Osteoblast (primary cell): Measurements from ENCODE around the gene KCNAB1. TPM values are rescaled to one million over a fixed set of nuclear protein-coding genes. Genes with fewer than 3 reads are reported as not detected.
"Not testable (repeated sequence)": the region's sequence is repeated elsewhere in the genome, so short reads cannot be mapped to it uniquely, and the experiment has no call there.

Experiments used
- DNase-seq: peaks from one replicate; pipeline ENCODE4 v3.0.0; 2011; ENCODE audit warnings: low spot score, mixed read lengths; ENCODE audit not compliant: insufficient read length; ENCODE audit errors: missing footprints
- H2AFZ ChIP-seq: 2 replicates; pipeline ENCODE4 v1.6.0; 2011; ENCODE audit warnings: mild to moderate bottlenecking, low read length
- H3K27ac ChIP-seq: 2 replicates; pipeline ENCODE4 v1.5.1; 2011; ENCODE audit warnings: mild to moderate bottlenecking, low read depth, low read length, moderate library complexity
- H3K27me3 ChIP-seq: 2 replicates; pipeline ENCODE4 v1.6.0; 2012; ENCODE audit warnings: mild to moderate bottlenecking, control low read depth, inconsistent platforms, low read length, moderate library complexity; ENCODE audit not compliant: insufficient read depth
- H3K36me3 ChIP-seq: 2 replicates; pipeline ENCODE4 v1.5.1; 2011; ENCODE audit warnings: mild to moderate bottlenecking, low read length, control low read depth, moderate library complexity; ENCODE audit not compliant: insufficient read depth
- H3K4me1 ChIP-seq: 2 replicates; pipeline ENCODE4 v1.5.1; 2011; ENCODE audit warnings: mild to moderate bottlenecking, low read length, control low read depth, moderate library complexity; ENCODE audit not compliant: insufficient read depth
- H3K4me2 ChIP-seq: 2 replicates; pipeline ENCODE4 v1.6.0; 2011; ENCODE audit warnings: mild to moderate bottlenecking, low read length; ENCODE audit not compliant: insufficient read depth
- H3K4me3 ChIP-seq: fragments of 200-600 bp; sonication (generic); 3 replicates; pipeline ENCODE4 v1.5.1; 2012; ENCODE audit warnings: mild to moderate bottlenecking, low read length, inconsistent platforms; ENCODE audit not compliant: insufficient read depth
- H3K79me2 ChIP-seq: 2 replicates; pipeline ENCODE4 v1.6.0; 2012; ENCODE audit warnings: mild to moderate bottlenecking, low read length, control low read depth, inconsistent platforms; ENCODE audit not compliant: insufficient read depth
- H3K9me3 ChIP-seq: 2 replicates; pipeline ENCODE4 v1.5.1; 2011; ENCODE audit warnings: low read depth, low read length, control low read depth
- H4K20me1 ChIP-seq: 2 replicates; pipeline ENCODE4 v1.6.0; 2012; ENCODE audit warnings: mild to moderate bottlenecking, low read length, control low read depth; ENCODE audit not compliant: insufficient read depth
- CTCF ChIP-seq: IDR thresholded peaks from 2 replicates; pipeline ENCODE4 v1.5.1; 2011; ENCODE audit warnings: mild to moderate bottlenecking, low read depth, low read length, moderate library complexity; ENCODE audit errors: extremely low read depth
- total RNA-seq: library from RNA; depleted of rRNA; stranded (reverse); fragments of >200 nt; gene quantifications from 2 replicates; pipeline ENCODE4 v1.2.3, GENCODE V29; 2012

Gene KCNAB1
- total RNA-seq, 1 donor = 0.36 TPM

- H3K79me2 ChIP-seq = no peaks in the 10 kb centered on the region
- DNase-seq = no peak
- peaks cover 10% of the 10 kb centered on the region for H3K27me3 ChIP-seq
- no peaks in the 10 kb centered on the region for H3K9me3 ChIP-seq
- H3K36me3 ChIP-seq = no peaks in the 10 kb centered on the region
- no peak overlapping the region for H3K4me3 ChIP-seq
- H3K27ac ChIP-seq = no peak overlapping the region
- no peaks in the 10 kb centered on the region for H3K4me1 ChIP-seq
- TF ChIP-seq CTCF = no peak
- no peaks in the 10 kb centered on the region for H4K20me1 ChIP-seq
- H2AFZ ChIP-seq = no peak overlapping the region
- no peak overlapping the region for H3K4me2 ChIP-seq
Observed at GRCh38 chr3:156132313-156132712, 11.9 kb downstream of the KCNAB1 start.

DNA sequence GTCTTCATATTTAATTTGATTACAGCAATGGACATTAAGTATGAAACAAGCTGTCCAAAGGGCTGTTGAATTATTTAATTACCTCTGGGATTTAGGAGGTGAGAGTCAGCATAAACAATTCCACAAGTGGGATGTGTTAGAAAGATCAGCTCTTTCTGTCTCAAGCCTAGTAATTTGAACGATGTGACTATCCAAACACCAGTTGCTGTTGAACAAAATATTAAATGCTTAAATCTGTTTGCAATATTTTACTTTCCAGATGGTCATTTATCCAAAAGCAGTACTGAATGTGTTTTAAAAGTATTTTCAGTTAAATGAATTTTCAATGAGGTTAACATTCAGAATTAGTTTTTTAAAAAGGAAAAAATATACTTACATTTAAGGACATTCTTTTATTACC, 12.7 kb downstream of the KCNAB1 start:
- H3K4me1 ChIP-seq = no peaks in the 10 kb centered on the region

DNA sequence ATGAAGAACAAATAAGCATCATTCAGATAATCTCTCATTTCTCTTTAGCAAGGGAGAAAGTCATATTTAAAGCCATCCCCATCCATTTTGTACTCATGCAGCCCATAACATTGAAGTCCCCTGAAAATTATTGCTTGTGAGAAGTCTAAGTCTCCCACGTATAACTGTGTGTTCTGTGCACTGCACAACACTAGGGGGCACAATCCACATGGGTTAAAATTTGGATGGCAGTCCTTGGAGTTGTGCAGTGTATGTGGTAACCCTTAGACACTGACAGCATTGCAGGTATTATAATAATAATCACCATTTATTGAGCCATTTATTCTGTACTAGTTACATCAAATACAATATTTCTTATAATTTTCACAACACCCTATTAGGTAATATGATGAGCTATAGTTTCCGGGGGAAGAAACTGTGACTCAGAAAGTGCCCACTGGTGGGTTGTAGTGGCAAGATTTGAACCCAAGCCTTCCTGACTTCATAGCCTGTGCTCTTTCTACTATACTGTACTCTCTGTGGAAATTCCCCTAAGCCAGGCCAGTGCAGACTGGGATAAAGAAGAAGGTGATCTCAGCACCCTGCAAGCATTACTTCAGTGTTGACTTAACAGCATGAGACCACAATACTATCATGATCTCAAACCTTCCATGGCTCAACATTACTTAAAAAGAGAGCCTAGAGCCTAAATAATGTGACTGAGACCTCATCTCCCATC, 15.7 kb downstream of the KCNAB1 start:
- no peak overlapping the region for H3K4me3 ChIP-seq
- H3K36me3 ChIP-seq = no peaks in the 10 kb centered on the region
- H3K27me3 ChIP-seq = peaks cover 15% of the 10 kb centered on the region
- no peak overlapping the region for H3K27ac ChIP-seq
- no peaks in the 10 kb centered on the region for H4K20me1 ChIP-seq
- TF ChIP-seq CTCF = peak; percentile 30
- no peak overlapping the region for H2AFZ ChIP-seq
- H3K4me2 ChIP-seq = no peak overlapping the region
- H3K4me1 ChIP-seq = no peaks in the 10 kb centered on the region
- no peaks in the 10 kb centered on the region for H3K79me2 ChIP-seq
- no peak for DNase-seq
- no peaks in the 10 kb centered on the region for H3K9me3 ChIP-seq

More for the DNA sequence above, 12.7 kb downstream of the KCNAB1 start:
- no peak for DNase-seq
- no peak overlapping the region for H3K4me2 ChIP-seq
- no peaks in the 10 kb centered on the region for H3K9me3 ChIP-seq
- peaks cover 10% of the 10 kb centered on the region for H3K27me3 ChIP-seq
- no peak overlapping the region for H3K4me3 ChIP-seq
- no peaks in the 10 kb centered on the region for H3K79me2 ChIP-seq
- H4K20me1 ChIP-seq = no peaks in the 10 kb centered on the region
- TF ChIP-seq CTCF = no peak
- no peaks in the 10 kb centered on the region for H3K36me3 ChIP-seq
- H3K27ac ChIP-seq = no peak overlapping the region
- no peak overlapping the region for H2AFZ ChIP-seq

DNA sequence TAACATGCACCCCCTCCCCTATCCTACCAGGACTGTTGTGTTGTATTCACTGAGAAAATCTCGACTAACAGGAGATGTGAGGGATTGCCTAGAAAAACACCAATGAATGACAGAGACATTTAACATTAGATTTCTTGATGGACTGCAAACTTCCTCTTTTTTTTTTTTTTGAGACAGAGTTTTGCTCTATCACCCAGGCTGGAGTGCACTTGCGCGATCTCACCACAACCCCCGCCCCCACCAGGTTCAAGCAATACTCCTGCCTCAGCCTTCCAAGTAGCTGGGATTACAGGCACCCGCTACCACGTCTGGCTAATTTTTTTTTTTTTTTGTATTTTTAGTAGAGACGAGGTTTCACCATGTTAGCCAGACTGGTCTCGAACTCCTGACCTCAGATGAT, 17.0 kb downstream of the KCNAB1 start:
- not testable (repeated sequence) for H2AFZ ChIP-seq, H3K36me3 ChIP-seq, H4K20me1 ChIP-seq, H3K4me3 ChIP-seq, H3K4me1 ChIP-seq, H3K79me2 ChIP-seq, H3K9me3 ChIP-seq, H3K4me2 ChIP-seq, DNase-seq, H3K27ac ChIP-seq
- H3K27me3 ChIP-seq = peaks cover 11% of the 10 kb centered on the region
